ENCODE results near the gene STXBP6.

The STXBP6 gene

DNA sequence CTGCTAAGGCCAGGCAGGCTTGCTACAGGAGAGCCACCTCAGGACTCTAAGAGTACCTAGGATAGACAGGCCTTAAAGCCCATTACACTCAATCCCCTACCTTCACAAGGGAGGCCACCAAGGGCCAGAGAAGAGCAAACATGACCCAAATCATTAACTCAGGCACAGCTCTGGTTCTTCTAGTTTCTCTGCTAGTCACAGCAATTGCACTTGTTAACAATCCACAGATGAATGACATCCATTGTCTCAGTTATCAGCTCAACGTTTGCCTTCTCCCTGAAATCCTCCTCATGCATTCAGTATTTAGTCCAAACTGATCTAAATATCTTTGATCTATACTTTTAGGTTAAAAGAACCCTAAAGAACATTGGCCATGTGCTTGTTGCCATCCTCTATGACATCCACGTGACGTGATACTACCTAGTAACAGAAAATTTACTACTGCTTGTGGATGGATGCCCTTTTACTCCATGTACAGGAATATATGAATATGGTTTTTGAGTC, 164.5 kb downstream of the STXBP6 start:
- no peak for DNase-seq (ENCODE audit: low read depth)

DNA sequence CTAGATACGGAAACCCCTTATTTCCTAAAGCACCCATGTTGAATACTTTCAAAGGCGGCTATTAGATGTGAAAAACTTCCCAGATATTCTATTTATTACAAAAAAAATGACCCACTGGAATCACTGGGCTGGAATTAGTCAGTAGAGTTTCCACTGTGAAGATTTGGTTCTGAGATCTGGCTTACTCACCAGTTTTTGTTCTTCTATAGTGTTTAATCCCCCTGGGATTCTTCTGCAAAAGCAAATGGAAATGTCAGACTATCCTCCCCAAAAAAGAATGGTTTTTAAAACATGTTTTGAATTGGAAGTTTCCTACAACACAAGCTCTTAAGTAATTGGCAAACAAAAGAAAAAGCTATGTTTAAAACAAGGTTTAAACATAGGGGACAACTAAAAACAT, 166.4 kb downstream of the STXBP6 start:
- DNase-seq (ENCODE audit: low read depth) = no peak

DNA sequence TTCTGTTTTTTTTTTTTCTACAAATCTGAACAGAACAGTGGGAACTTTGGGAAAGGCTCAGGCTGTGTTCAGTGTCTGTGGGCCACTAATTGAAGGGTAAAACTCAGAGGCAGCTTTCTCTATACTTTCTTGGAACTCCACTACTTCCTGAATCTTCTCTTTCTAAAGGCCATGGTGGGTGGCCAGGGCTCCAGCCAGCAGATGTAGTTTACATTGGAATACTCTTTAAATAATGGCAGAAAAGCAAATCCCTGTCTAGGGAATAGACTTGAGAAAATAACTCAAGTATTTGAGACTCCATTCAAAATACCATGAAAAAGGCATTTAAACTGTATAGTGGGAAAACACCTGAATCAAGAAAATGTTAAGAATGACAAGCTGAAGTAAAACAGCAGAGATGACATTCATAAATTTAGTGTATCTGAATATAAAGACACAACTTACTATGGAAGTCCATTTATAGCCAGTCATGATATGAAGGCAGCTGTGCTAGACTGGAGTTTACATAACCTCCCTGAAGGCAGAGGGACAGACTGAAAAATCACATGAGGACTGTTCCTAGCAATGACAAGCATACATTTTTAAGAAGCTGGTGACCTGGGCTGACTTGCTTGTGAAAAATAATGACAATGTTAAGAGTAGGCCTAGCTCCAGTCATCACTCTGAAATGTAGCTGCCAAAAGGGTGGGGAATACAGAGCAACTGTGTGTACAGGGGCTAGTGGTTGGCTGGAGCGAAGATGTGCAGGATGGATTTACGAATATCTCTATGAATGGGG, 168.6 kb downstream of the STXBP6 start:
- no peak for DNase-seq (ENCODE audit: low read depth)

DNA sequence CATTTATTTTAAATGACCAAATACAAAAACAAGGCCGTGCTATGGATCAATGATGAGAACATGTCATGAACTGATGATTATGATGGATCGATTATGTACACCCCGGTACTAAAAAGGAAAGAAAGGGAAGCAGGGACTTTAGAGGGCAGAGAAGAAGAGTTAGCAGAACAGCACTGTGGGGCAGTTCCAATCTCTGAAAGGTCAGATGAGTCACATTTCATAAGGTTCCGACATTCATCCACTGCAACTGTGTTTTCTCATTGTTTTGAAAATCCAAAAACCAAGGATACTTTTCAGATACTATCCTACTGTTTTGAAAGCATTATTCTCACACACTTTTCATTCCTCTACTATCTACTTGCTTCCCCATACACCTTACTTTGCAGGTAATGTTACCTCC, 169.3 kb downstream of the STXBP6 start:
- no peak for DNase-seq (ENCODE audit: low read depth)

DNA sequence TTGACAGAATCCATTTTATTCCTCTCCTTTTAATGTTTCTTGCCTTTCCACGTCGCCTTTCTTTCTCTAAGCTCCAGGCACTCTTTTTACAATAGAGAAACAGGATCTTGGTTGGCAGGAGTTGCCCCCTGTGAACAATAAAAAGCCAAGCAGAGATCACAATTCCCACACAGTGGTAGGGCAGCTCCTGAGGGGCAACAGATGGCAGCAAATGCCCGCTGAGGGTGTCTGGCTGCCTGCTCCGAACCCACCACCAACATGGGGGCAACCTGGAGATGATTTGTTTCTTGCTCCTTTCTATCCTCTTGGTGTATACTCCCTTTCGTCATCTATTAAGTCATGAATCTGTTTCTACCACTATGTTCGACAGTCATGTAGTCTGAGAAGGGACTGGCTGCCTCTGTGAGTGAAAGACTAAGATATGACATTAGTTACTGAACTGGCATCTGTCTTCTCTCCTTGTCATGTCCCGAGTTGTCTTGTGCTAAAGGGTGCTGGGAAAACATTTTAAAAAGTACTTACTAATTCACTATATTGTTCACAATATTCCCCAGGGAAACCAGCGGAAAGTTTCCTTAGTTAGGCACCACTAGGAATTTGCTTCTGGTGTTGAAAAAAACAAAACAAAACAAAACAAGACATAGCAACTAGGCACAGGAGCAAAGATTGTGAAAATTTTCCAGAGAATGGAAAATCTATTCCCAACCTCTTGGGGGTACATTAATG, 170.1 kb downstream of the STXBP6 start:
- DNase-seq (ENCODE audit: low read depth) = no peak

DNA sequence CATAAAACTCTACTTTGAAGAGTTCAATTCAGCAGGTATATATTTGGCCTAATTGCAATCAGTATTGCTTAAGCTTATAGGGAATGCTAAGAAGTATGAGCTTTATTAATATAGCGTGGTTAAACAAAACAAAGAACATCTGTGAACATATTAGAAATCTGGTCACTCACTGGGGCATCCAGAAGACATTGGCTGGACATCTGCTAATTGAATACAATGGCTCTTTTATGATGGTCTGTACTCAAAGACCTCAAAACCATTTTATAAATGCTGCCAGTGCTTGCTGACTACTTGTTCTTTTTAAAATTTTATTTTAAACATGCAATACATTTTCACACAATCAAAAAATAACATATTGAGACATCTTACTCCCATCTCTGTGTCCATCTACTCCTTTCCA, 173.0 kb downstream of the STXBP6 start:
- DNase-seq (ENCODE audit: low read depth) = no peak

DNA sequence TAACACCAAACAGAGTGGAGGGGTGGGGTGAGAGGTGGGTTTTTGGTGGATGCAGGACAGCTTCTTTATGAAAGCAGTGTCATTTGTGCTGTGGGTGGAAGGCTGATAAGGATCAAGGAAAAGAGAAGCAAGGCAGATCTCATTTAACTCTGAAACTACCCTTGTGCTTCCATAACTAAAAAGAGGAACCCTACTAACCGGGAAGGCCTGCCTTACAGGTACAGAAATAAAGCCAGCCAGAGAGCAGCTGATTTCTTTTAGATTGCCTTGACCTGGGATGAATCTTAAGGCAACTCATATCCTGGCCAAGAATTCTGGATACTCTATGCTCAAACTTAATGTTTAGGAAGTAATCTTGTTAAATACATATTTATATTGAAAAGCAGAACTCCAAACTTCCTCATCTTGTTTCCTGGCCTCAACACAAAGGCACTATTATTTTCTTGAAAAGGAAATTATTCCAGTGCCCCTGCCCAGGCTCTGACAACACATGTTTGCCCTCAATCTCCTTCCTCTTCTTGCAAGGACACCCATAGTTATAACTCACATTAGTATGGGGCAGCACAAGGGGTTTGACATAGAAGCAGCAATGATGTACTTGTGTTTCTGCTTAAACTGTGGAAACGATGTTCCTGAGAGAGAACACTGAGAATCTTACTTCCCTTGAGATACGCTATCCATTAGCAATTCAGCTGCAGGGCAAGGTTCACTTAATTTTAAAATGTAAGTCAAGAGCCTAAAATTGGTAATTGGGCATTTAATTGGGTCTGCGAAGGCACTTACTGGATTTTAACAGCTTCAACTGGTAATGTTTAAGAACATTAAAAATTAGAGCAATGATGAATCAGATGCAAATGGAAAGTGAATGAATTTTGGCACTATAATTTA, 173.7 kb downstream of the STXBP6 start:
- DNase-seq (ENCODE audit: low read depth) = no peak

DNA sequence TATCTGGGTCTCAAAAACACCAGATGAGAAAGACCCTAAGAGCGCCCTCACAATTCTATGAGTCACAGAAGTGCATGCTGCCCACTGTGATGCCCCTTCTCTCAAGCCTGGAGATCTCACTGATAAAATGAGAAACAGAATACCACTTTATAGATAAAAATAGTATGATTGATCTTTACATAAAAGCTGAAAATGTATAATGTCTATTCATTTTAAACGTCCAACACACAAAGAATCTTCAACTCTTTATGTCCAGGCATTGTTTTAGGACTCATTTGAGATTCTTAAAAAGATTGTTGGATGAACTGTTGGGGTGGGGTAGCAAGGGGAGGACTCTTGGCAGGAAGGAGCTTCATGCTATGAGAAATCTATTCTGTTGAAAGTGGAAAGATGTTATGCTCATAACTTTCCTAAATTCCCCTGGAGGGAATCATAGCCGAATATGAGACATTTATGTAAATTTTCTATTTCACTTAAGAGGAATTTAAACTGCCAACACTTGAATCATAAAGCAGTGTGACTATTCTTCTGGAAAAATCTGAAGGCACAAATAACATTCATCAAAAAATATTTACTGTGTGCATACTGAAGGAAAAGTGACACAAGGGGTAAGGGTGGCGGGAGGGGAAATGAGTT, 174.6 kb downstream of the STXBP6 start:
- no peak for DNase-seq (ENCODE audit: low read depth)

DNA sequence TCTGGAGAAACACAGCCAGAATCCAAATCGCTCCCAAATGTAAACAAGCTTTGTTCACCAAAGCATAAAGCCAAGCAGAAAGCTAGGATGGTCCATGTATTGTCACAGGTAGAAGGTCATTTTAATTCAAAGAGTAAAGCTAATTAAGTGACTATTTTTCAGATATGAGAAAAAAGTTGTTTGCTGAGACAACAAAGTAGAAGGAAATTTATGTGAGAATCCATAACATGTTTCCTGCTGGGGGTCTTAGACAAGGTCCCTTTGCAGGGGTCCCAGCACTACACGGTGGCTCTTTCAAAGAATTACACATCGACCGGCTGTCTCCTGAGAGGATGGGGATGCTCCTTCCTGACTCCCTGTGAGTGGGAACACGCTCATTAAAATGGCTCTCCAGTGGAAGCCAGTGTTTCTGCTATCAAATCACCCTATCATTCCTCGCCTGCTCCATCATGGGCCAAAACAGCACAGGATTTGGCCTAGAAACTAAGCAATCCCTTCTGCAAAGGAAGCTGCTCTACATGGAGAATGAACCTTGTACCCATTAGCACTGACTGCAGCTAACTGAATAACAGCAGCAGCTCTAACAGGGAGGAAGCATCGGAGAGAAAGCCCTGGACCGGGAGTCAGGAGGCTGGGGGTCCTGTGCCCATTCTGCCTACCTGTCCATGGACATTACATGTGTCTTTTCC, 175.3 kb downstream of the STXBP6 start:
- no peak for DNase-seq (ENCODE audit: low read depth)

DNA sequence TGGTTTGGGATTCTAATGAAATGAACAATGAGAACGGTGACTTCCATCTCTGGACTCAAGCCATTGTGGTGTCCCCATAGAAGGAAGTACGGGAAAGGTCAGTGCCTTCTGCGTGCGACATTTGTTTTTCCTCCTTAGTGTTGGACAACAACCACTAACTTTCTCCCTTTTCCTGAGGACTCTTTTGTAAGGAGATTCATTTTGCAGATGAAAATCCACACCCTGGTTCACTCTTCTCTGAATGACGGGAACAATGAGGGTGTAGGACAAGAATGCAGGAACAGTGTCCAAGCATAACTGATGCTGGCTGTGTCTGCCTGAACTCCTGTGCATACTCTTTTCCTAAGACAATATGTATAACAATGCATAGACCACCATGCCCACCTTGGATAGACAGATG, 176.4 kb downstream of the STXBP6 start:
- DNase-seq (ENCODE audit: low read depth) = no peak

DNA sequence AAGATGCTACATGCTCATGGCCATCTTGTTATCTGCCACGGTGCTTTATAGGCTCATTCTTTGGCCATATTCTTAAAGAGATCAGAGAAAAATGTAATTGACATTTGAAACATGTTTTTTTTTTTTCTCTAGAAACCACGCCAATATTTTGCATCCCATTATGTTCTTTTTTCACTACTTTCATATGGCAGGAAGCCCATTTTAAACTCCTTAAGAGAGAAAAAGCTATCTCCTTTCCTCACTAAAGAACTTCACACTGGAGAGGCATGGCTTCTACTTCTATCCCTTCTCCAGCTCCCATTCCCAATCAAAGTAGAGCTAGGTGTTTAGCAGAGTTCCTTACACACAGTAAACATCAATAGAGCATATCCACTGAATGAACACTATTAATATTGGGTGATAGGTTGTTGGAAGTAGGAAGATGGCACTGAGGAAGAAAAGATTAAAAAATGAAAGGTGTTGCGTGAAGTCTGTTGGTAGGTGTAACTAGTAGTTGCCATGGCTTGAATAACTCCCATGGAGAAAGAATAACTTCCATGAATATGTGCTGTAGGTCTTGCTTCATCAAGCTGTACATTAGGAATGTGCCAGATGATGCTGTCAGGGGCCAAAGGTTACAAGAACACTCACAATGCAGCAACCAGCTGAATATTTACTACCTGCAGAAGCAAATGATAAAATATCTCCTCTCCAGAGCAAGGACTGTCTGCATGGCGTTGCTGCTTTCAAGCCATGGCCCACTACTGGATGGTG, 178.8 kb downstream of the STXBP6 start:
- no peak for DNase-seq (ENCODE audit: low read depth)

DNA sequence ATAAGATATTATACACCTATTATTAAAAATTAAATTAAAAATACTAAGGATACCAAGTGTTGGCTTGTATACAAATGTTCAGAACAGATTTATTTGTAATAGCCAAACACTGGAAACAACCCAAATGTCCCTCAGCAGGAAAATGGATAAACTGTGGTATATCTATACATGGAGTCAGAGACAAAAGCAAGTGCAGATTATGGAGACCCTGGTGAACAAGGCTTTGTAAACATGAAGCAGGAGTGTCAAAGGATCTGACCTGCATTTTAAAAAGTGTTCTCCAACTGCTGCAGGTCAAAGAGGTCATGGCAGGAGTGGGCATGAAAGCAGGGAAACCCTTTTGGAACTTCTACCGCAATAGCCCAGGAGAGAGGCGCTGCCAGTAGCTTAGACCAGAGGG, 181.6 kb downstream of the STXBP6 start:
- DNase-seq (ENCODE audit: low read depth) = no peak

DNA sequence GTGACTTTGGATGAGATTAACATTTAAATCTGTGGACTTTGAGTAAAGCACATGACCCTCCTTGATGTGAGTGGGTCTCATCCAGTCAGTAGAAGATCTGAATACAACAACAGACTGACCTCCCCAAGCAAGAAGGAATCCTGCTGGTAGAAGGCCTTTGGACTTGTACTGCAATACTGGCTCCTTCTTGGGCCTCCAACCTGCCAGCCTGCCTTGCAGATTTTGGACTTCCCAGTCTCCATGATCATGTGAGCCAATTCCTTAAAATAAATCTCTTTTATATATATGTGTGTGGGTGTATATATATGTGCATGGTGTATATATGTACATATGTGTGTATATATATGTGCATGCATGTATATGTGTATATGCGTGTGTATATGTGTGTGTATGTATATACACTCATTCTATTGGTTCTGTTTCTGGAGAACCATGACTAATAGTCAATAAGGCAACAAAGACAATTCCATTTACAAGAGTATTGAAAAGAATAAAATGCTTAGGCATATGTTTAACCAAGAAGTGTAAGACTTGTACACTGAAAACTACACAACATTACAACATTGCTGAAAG, 183.8 kb downstream of the STXBP6 start:
- DNase-seq (ENCODE audit: low read depth) = no peak

DNA sequence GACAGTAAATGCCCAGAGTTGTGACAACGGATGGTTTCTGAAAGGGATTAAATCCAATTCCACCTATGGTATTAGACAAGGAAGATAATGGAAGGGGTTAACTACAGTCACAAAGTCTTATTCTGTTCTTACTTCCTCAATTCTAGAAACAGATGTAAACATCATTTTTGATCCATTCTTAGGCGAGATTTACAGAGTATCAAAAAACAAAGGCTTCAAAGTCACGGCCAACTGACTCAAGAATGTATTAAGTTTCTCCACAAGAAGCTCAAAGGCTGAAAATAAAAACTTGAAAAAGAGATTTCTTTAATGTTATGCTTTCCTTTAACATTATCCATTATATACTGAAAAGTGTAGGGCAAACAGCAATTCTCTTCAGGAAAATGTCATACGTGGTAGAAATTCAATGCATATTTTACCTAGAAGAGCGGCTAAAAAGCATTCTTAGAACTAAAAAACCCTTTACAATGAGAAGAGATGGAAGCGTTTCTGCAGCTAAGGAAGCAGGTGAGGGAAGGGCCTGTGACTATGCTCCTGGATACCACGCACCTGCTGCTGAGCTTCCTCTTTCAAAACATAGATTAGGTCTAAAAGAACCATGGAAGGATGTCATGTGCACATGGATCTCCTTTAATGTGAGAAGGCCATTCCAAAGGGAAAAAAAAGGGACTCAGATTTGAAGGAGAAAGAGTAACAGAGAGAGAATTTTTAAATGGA, 185.8 kb downstream of the STXBP6 start:
- DNase-seq (ENCODE audit: low read depth) = no peak

DNA sequence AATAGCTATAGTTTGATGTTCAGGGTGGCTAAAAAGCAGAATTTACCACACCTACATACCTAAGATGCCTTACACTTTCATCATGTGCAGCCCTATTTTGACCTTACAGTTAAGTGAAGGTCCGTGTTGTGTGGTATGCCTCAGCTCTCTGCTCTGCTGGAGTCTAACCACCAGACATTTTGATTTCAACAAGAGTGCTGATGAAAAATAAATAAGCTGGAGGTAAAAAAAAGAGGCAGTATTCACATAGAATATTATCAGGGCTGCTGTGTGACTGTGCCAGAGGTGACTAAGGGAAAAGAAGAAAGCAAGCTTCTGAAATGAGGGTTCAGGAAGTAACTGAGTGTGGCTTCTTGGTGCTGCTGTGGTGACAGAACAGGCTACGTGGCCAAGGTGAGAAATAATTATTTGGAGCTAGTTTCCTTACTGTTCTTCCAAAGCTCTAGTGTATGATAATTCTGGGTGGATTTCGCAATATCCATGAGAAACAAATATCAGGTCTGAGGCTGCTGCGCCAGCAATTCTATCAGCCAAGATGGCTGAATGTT, 188.8 kb downstream of the STXBP6 start:
- no peak for DNase-seq (ENCODE audit: low read depth)

DNA sequence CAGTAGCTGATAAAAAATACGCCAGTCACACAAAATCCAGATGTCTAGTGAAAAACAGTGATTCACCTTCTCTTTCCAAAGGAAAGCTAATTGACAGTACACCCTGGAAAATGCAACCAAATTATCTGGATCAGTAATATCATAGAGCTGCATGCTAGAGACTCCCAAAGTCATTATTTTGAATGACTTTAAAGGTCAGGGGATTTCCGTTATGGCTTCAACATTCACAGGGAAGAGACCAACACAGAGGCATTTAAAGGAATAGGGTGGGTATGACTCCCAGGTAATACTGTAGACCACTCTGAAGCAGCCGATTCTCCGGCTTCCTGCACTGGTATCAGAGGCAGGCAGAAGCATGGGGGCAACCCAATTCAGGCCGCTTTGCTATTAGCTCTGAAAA, 190.4 kb downstream of the STXBP6 start:
- DNase-seq (ENCODE audit: low read depth) = no peak

DNA sequence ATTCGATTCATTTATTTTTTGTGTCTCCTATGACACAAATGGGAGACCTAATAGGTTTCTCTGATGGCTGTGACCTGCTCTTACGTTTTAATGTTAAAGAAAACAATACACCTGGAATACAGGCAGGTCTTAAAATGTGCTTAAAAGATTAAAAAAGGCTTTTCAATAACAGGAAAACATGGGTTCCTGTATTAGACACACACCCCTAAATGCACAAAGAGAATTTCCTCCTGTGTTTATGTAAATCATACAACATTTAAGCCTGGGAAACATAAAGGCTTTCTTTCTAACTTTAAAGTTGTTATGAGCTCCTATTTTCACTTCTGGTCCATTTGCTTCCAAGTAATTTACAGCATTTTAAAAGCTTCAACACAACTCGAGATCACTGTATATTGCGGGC, 191.3 kb downstream of the STXBP6 start:
- DNase-seq (ENCODE audit: low read depth) = no peak

DNA sequence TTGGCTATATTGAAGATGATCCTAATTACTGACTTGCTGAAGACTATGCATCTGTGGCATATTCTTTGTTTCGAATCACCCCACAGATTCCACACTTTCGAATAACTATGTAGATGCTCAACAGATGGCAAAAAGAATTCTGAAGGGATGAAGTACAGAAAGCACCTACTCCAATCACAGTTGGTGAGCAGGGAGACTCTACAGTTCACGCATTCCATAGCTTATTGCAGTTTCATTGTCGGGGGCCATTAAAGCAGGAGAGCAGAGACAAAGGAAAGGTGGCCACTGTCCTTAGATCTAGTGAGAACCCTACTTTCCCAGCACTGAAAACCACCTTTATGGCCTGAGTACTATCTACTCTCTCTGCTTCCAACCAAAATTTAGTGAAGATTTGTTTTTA, 191.9 kb downstream of the STXBP6 start:
- no peak for DNase-seq (ENCODE audit: low read depth)

DNA sequence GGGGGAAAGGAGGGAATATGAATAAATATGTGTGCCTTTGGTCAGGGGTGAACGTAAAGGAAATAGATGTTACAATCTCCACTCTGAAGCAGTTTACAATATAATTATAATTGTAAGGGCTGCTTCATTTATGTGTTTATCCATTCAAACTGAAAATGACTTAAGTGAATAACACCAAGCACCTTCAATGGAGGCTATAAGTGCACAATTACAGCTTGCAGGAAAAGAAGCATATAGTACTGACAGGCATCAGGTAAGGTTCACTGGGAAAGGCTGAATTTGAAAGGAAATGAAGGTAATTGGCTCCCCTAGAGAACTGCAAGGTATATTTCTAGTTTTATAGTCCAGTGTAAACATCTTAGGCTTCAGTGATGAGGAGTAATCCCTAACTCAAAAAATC, 192.7 kb downstream of the STXBP6 start:
- DNase-seq (ENCODE audit: low read depth) = no peak

All from stimulated activated CD4-positive, alpha-beta T cell treated with anti-CD3 and anti-CD28 coated beads, Interleukin-2, amount 100 ng/mL, for 4 hours (primary cell).